ENCODE results near the gene IQGAP2.

IQGAP2 gene

DNA sequence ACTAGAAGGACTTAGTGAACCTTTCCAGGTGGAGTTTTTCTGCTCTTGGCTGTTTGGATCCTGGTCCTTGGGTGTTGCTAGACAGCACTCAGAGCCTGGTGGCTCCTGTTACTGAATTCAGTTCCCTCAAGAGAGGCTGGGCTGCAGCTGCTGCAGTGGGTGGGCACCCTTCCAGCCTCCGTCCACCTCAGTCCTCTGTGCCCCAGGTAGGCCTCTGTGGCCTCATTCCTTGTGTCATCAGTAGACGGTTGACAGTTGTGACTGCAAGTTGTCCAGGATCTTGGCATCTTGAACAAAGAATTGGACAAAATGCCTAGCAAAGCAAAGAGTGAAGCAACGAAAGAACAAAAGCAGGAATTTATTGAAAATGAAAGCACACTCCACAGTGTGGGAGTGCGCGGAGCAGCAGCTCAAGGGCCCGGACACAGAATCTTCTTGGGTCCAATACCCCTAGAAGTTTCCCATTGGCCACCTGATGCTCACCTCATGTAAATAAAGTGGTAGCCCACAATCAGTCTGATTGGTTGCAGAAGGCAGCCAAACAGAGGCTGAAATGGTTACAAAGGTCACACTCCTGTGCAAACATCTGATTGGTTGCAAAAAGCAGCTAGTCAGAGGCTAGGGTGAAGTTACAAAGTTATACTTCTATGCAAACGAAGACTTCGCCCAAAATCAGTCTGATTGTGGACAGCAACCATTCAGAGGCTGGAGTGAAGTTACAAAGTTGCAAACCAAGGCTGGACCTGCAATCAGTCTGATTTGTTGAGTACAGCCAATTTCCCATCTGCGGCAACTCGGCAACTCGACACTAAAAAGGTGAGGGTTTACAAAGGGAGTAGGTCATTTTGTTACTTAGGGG, 352.9 kb downstream of the IQGAP2 start:
- DNase-seq (ENCODE audit: low read depth): no peak

DNA sequence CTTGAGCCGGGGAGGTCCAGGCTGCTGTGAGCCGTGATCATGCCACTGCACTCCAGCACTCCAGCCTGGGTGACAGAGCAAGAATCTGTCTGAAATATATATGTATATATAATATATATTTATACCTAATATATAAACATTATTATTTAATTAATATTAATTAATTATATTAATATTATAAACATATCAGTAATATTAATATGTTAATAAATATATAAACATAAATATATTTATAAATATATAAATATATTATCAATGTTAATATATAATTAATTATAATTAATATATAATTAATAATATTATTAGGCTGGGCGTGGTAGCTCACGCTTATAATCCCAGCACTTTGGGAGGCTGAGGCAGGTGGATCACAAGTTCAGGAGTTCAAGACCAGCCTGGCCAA, 354.0 kb downstream of the IQGAP2 start:
- no peak for DNase-seq (ENCODE audit: low read depth)

All from T follicular helper cell (primary cell).